Measurements from ENCODE around the gene NLK.

NLK gene

DNA sequence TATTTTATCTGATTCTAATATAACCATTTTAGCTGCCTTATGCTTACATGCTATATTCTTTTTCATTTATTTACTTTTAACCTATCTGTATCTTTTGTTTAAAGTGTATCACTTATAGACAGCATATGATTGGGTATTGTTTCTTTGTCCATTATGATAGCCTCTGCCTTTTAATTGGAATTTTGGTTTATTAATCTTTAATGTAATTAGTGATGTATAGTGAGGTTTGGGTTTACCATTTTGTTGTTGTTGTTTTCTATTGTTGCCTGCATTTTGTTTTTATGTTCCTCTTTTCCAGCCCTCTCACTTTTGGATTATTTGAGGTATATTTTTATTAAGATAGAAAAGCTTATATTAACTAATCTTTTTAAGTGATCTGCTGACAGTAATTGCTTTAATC lies 59.4 kb downstream of the NLK start:
- Histone ChIP-seq H4K20me1 (ENCODE audit: insufficient read depth, low read length) (no peaks in the 10 kb centered on the region), H3K9ac (ENCODE audit: low read depth, low read length) (no peak overlapping the region), H3K79me2 (ENCODE audit: insufficient read depth, low read length) (no peaks in the 10 kb centered on the region), H2AFZ (ENCODE audit: low read depth, low read length) (no peak overlapping the region), H3K4me2 (ENCODE audit: insufficient read depth, low read length) (no peak overlapping the region), H3K4me1 (ENCODE audit: insufficient read depth, low read length) (no peaks in the 10 kb centered on the region), H3K27me3 (ENCODE audit: insufficient read depth, low read length, poor library complexity) (no peaks in the 10 kb centered on the region), H3K36me3 (ENCODE audit: insufficient read depth, low read length) (no peaks in the 10 kb centered on the region), H3K4me3 (ENCODE audit: low read depth in 1 of 2, low read length in 2 of 2) (no peak overlapping the region), H3K9me3 (ENCODE audit: insufficient read depth, low read length, severe bottlenecking) (no peaks in the 10 kb centered on the region), H3K27ac (ENCODE audit: low read length) (no peak overlapping the region)
- DNase-seq (no peak), ATAC-seq (ENCODE audit: insufficient read depth, low read depth) (no peak)
- TF ChIP-seq, protein P1, sequence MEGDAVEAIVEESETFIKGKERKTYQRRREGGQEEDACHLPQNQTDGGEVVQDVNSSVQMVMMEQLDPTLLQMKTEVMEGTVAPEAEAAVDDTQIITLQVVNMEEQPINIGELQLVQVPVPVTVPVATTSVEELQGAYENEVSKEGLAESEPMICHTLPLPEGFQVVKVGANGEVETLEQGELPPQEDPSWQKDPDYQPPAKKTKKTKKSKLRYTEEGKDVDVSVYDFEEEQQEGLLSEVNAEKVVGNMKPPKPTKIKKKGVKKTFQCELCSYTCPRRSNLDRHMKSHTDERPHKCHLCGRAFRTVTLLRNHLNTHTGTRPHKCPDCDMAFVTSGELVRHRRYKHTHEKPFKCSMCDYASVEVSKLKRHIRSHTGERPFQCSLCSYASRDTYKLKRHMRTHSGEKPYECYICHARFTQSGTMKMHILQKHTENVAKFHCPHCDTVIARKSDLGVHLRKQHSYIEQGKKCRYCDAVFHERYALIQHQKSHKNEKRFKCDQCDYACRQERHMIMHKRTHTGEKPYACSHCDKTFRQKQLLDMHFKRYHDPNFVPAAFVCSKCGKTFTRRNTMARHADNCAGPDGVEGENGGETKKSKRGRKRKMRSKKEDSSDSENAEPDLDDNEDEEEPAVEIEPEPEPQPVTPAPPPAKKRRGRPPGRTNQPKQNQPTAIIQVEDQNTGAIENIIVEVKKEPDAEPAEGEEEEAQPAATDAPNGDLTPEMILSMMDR (IDR thresholded peaks at IDR 0.05; ENCODE audit: borderline replicate concordance, extremely low read depth, low read length, poor library complexity, severe bottlenecking) = no peak
- TF ChIP-seq EZH2 (IDR thresholded peaks at IDR 0.05; ENCODE audit: borderline replicate concordance, low read depth, low read length, severe bottlenecking) = no peak

- no peaks in the 10 kb centered on the region for H3K36me3 ChIP-seq (ENCODE audit: insufficient read depth, low read length)
- no peak overlapping the region for H3K4me3 ChIP-seq (ENCODE audit: low read depth in 1 of 2, low read length in 2 of 2)
- H4K20me1 ChIP-seq (ENCODE audit: insufficient read depth, low read length) = no peaks in the 10 kb centered on the region
- H3K4me2 ChIP-seq (ENCODE audit: insufficient read depth, low read length) = no peak overlapping the region
- DNase-seq (no peak), ATAC-seq (ENCODE audit: insufficient read depth, low read depth) (no peak)
- H3K27ac ChIP-seq (ENCODE audit: low read length) = no peak overlapping the region
- no peaks in the 10 kb centered on the region for H3K4me1 ChIP-seq (ENCODE audit: insufficient read depth, low read length)
- no peaks in the 10 kb centered on the region for H3K9me3 ChIP-seq (ENCODE audit: insufficient read depth, low read length, severe bottlenecking)
- no peaks in the 10 kb centered on the region for H3K79me2 ChIP-seq (ENCODE audit: insufficient read depth, low read length)
- H3K9ac ChIP-seq (ENCODE audit: low read depth, low read length) = no peak overlapping the region
- no peak overlapping the region for H2AFZ ChIP-seq (ENCODE audit: low read depth, low read length)
- TF ChIP-seq EZH2 (IDR thresholded peaks at IDR 0.05; ENCODE audit: borderline replicate concordance, low read depth, low read length, severe bottlenecking) = no peak
- TF ChIP-seq, protein P1 (IDR thresholded peaks at IDR 0.05; ENCODE audit: borderline replicate concordance, extremely low read depth, low read length, poor library complexity, severe bottlenecking) = no peak
- no peaks in the 10 kb centered on the region for H3K27me3 ChIP-seq (ENCODE audit: insufficient read depth, low read length, poor library complexity)
Measured at GRCh38 chr17:28105501-28105900, 63.0 kb downstream of the NLK start.

DNA sequence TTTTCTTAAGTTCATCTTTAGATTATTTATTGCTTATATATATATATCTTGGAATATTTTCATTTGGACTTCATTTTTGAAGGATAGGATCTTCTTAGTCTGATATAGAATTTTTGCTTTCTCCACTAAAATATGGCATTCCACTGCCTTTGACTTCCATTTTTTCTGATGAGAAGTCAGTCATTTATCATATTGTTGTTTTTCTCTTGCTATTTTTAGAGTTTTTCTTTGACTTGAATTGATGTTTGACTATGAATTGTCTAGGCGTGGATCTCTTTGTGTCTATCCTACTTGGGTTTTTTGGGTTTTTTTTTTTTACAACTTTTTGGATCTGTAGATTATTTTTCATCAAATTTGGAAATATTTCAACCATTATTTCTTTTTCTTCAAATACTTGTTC lies 67.7 kb downstream of the NLK start:
- no peaks in the 10 kb centered on the region for H3K36me3 ChIP-seq (ENCODE audit: insufficient read depth, low read length)
- DNase-seq (no peak), ATAC-seq (ENCODE audit: insufficient read depth, low read depth) (no peak)
- no peak for TF ChIP-seq EZH2 (IDR thresholded peaks at IDR 0.05; ENCODE audit: borderline replicate concordance, low read depth, low read length, severe bottlenecking)
- TF ChIP-seq, protein P1 (IDR thresholded peaks at IDR 0.05; ENCODE audit: borderline replicate concordance, extremely low read depth, low read length, poor library complexity, severe bottlenecking) = no peak
- no peaks in the 10 kb centered on the region for H3K9me3 ChIP-seq (ENCODE audit: insufficient read depth, low read length, severe bottlenecking)
- no peak overlapping the region for H3K9ac ChIP-seq (ENCODE audit: low read depth, low read length)
- no peaks in the 10 kb centered on the region for H3K27me3 ChIP-seq (ENCODE audit: insufficient read depth, low read length, poor library complexity)
- no peaks in the 10 kb centered on the region for H3K79me2 ChIP-seq (ENCODE audit: insufficient read depth, low read length)
- H2AFZ ChIP-seq (ENCODE audit: low read depth, low read length) = no peak overlapping the region
- H3K4me2 ChIP-seq (ENCODE audit: insufficient read depth, low read length) = no peak overlapping the region
- H3K4me1 ChIP-seq (ENCODE audit: insufficient read depth, low read length) = no peaks in the 10 kb centered on the region
- no peak overlapping the region for H3K4me3 ChIP-seq (ENCODE audit: low read depth in 1 of 2, low read length in 2 of 2)
- no peaks in the 10 kb centered on the region for H4K20me1 ChIP-seq (ENCODE audit: insufficient read depth, low read length)
- H3K27ac ChIP-seq (ENCODE audit: low read length) = no peak overlapping the region

- no peak overlapping the region for H3K27ac ChIP-seq (ENCODE audit: low read length)
- DNase-seq (no peak), ATAC-seq (ENCODE audit: insufficient read depth, low read depth) (no peak)
- no peak overlapping the region for H3K9ac ChIP-seq (ENCODE audit: low read depth, low read length)
- H3K4me3 ChIP-seq (ENCODE audit: low read depth in 1 of 2, low read length in 2 of 2) = no peak overlapping the region
- no peaks in the 10 kb centered on the region for H3K79me2 ChIP-seq (ENCODE audit: insufficient read depth, low read length)
- no peak for TF ChIP-seq EZH2 (IDR thresholded peaks at IDR 0.05; ENCODE audit: borderline replicate concordance, low read depth, low read length, severe bottlenecking)
- TF ChIP-seq, protein P1 (IDR thresholded peaks at IDR 0.05; ENCODE audit: borderline replicate concordance, extremely low read depth, low read length, poor library complexity, severe bottlenecking) = no peak
- H3K27me3 ChIP-seq (ENCODE audit: insufficient read depth, low read length, poor library complexity) = no peaks in the 10 kb centered on the region
- H3K36me3 ChIP-seq (ENCODE audit: insufficient read depth, low read length) = no peaks in the 10 kb centered on the region
- H3K4me1 ChIP-seq (ENCODE audit: insufficient read depth, low read length) = peaks cover 6% of the 10 kb centered on the region
- no peaks in the 10 kb centered on the region for H3K9me3 ChIP-seq (ENCODE audit: insufficient read depth, low read length, severe bottlenecking)
- H3K4me2 ChIP-seq (ENCODE audit: insufficient read depth, low read length) = no peak overlapping the region
- no peaks in the 10 kb centered on the region for H4K20me1 ChIP-seq (ENCODE audit: insufficient read depth, low read length)
- no peak overlapping the region for H2AFZ ChIP-seq (ENCODE audit: low read depth, low read length)
Measured at GRCh38 chr17:28112181-28112580, 69.7 kb downstream of the NLK start.
